GM18505 (cell line): ENCODE data around the gene MYO16.

Source experiments
- ATAC-seq: cut with Tn5 transposase; IDR thresholded peaks from one replicate; pipeline ENCODE4 v1.9.1; 2021; ENCODE audit not compliant: unreplicated experiment
- POLR2A ChIP-seq: IDR thresholded peaks from 4 replicates; pipeline ENCODE4 v1.6.1; 2011; ENCODE audit warnings: borderline replicate concordance; ENCODE audit not compliant: insufficient read depth, insufficient read length; ENCODE audit errors: extremely low read depth

Gene MYO16

DNA sequence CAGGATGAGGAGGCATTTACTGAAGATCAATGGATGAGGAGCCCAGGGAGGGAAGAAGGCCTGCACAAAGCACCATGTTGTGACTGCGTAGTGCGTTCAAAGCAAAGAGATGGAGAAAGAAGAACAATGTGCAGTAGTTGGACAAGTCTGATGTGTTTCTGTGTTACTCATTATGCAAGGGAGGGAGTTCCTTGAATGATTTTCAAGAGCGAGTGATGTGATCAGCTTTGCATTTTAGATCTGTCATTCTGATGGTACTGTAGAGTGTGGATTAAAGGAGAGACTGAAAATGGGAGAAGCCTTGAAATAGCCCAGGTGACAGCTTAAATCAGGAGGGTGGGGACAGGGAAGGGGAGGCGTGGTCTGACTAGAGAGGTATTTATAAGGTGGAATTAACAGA lies 9.5 kb downstream of the MYO16 start:
- TF ChIP-seq POLR2A: no peak
- ATAC-seq: no peak

DNA sequence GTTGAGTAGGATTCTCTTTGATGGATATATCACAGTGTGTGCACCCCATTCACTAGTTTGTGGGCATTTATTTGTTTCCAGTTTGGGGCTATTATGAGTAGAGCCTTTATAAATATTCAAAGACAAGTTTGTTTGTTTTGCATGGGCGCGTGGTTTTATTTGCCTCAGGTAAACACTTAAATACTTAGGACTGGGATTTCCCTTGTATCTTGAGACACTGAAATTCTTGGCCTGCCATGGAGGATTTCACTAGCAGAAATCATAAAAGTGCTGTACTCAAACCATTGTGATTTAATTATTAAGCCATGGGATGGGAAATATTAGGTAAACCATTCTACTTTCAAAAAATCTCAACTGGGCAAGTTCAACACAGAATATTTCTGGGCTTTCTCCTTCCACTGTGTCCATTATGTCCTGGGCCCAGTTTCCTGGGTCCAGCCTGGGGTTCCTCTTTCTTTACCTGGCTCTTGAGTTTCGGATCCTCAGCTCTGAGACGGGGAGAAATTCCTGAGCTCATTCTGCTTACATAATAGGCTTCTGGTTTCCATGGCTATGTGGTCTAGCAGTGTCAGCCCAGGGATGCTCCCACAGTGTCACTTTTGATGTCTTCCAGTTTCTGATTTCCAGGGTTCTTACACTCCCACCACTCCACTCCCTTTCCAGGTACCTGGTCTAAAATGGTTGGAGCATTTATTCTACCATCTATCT lies 14.4 kb downstream of the MYO16 start:
- ATAC-seq: no peak
- TF ChIP-seq POLR2A: no peak

- ATAC-seq: no peak
- no peak for TF ChIP-seq POLR2A
Observed at GRCh38 chr13:108645376-108645775, 16.0 kb downstream of the MYO16 start.

- TF ChIP-seq POLR2A: no peak
Observed at GRCh38 chr13:108650271-108650670, 20.9 kb downstream of the MYO16 start.

GRCh38 chr13:108656742-108657141 lies 27.3 kb downstream of the MYO16 start:
- ATAC-seq: no peak
- no peak for TF ChIP-seq POLR2A

More at GRCh38 chr13:108650271-108650670, 20.9 kb downstream of the MYO16 start:
- no peak for ATAC-seq

DNA sequence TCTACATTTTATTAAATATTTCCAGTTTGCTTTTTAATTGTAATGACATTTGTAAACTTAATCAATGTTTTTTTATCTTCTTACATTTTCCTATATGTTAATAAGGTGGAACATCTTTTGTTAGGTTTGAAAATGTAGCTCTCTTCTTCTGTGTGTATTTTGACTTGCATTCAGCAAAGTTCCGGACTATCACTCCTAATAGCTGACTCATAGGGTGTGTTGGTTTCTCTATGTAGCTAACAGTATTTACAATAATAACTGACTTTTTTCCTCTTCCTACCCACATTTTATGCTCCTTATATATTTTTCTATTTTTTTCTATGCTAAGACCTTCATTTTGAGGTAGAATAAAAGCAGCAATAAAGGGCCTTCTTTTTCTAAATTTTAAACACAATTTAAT lies 28.1 kb downstream of the MYO16 start:
- ATAC-seq: no peak
- no peak for TF ChIP-seq POLR2A

DNA sequence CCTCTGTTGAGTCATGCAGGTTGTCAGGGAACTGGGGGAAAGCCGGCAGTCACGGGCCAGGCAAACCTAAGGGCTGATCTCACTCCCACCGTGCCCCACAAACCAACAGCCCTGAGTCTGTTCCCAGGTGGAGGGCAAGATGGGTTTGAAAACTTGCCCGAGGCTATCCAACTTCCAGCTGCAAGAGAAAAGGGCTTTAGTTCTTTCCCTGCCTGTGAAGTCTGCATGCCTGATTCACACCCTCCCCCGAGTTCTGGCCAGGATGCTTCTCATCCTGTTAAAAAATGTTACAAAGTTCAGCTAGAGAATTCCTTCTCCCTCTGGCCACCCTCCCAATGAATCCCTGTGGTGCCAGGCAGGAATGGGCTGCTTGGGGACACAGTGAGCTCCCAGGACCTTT lies 33.1 kb downstream of the MYO16 start:
- TF ChIP-seq POLR2A: no peak
- ATAC-seq: no peak

GRCh38 chr13:108663710-108664109 lies 34.3 kb downstream of the MYO16 start:
- ATAC-seq: no peak
- no peak for TF ChIP-seq POLR2A

GRCh38 chr13:108667205-108667604 lies 37.8 kb downstream of the MYO16 start:
- no peak for ATAC-seq
- TF ChIP-seq POLR2A: no peak

- no peak for ATAC-seq
- no peak for TF ChIP-seq POLR2A
Observed at GRCh38 chr13:108669381-108669780, 40.0 kb downstream of the MYO16 start.

DNA sequence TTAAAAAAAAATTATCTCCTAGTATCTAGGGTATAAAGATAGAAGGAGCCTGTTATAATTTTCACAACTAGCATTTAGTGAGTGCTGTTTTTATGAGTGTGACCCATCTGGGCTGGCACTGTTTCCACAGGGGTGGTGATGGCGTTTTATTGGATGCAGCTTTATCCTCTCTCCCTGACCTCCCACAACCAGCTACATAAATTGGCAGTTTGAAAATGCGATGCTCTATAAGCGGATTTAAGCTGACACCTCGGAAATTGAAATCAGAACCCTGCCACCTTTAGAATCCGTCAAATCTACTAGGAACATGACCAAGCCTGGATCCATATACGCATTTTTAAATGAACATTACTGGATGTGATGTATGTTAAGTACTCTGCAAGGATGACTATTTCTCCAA lies 44.9 kb downstream of the MYO16 start:
- no peak for TF ChIP-seq POLR2A
- ATAC-seq: no peak

GRCh38 chr13:108674771-108675170 lies 45.4 kb downstream of the MYO16 start:
- no peak for ATAC-seq
- TF ChIP-seq POLR2A: no peak

DNA sequence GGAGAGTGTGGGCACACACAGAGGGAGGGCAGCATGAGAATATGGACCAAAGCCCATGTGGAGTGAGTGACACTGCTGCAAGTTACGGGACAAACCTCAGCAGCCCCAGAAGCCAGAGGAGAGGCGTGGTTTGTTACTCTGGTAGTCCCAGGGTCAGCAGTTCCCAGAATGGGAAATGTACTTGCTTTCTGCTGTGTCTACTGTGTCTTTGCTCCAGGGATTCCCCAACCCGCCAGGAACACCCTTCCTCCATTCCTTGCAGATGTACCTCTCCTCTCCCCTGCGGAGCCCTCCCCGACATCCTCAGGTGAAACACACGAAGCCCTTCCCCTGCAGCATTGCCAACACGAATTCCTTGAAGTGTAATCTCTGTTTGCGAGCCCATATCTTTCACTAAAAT lies 47.2 kb downstream of the MYO16 start:
- TF ChIP-seq POLR2A: no peak
- ATAC-seq: no peak

DNA sequence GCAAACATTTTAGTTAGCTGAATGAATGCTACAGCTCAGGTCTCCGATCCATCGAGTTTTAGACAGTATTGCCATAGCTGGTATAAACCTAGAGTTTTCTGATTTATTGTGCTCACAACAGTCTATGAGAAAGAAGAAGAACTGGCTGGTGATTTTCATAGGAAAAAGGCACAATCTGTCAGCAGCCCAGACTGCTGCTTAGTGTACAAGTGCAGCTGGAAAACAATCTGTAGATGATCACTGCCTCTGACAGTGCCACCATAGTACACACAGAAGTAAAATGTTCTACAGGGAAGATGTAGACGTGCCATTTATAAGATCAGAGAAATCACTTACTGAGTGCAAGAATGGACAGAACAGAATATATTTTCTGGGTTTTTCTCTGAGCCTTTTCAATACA lies 48.4 kb downstream of the MYO16 start:
- no peak for ATAC-seq
- TF ChIP-seq POLR2A: no peak

- no peak for TF ChIP-seq POLR2A
- no peak for ATAC-seq
Observed at GRCh38 chr13:108680011-108680410, 50.6 kb downstream of the MYO16 start.
